ENCODE data around the gene STXBP1. TPM values are rescaled to one million over a fixed set of nuclear protein-coding genes. Genes with fewer than 3 reads are reported as not detected.

STXBP1 gene
- total RNA-seq, 1 donor from 2014 or later = 53.3 TPM

GRCh38 chr9:127722055-127722745 lies 110.1 kb downstream of the STXBP1 start:
- Mint-ChIP-seq H3K27ac (ENCODE audit: unreplicated experiment) (no peak overlapping the region), H3K9me3 (no peaks in the 10 kb centered on the region), H3K4me1 (peaks cover 8% of the 10 kb centered on the region), H3K27me3 (ENCODE audit: low read depth) (no peaks in the 10 kb centered on the region), H3K4me3 (no peak overlapping the region), H3K36me3 (ENCODE audit: low read depth) (no peaks in the 10 kb centered on the region)
- DNase-seq (ENCODE audit: low read depth, low spot score) = no peak
- TF ChIP-seq, protein P1, sequence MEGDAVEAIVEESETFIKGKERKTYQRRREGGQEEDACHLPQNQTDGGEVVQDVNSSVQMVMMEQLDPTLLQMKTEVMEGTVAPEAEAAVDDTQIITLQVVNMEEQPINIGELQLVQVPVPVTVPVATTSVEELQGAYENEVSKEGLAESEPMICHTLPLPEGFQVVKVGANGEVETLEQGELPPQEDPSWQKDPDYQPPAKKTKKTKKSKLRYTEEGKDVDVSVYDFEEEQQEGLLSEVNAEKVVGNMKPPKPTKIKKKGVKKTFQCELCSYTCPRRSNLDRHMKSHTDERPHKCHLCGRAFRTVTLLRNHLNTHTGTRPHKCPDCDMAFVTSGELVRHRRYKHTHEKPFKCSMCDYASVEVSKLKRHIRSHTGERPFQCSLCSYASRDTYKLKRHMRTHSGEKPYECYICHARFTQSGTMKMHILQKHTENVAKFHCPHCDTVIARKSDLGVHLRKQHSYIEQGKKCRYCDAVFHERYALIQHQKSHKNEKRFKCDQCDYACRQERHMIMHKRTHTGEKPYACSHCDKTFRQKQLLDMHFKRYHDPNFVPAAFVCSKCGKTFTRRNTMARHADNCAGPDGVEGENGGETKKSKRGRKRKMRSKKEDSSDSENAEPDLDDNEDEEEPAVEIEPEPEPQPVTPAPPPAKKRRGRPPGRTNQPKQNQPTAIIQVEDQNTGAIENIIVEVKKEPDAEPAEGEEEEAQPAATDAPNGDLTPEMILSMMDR (conservative IDR thresholded peaks at IDR 0.05) = no peak

DNA sequence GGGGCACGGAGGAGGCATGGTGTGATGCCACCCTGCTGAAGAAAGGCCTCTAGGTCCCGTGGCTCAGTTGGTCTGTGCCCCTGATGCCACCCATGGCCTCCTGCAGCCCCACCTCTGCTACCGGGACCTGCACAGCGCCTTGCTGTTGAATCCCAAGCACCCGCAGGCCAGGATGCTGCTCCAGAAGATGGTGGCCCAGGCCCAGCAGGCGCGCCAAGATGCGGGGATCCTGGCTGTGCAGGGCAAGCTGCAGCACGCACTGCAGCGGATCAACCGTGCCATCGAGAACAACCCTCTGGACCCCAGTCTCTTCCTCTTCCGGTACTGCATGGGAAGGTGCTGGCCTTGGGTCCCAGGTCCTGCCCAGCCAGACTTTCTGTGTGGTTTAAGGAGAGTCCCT lies 110.9 kb downstream of the STXBP1 start:
- Mint-ChIP-seq H3K4me3 (no peak overlapping the region), H3K36me3 (ENCODE audit: low read depth) (no peaks in the 10 kb centered on the region), H3K27me3 (ENCODE audit: low read depth) (no peaks in the 10 kb centered on the region), H3K27ac (ENCODE audit: unreplicated experiment) (no peak overlapping the region), H3K9me3 (no peaks in the 10 kb centered on the region), H3K4me1 (peaks cover 8% of the 10 kb centered on the region)
- TF ChIP-seq, protein P1 (conservative IDR thresholded peaks at IDR 0.05) = no peak
- no peak for DNase-seq (ENCODE audit: low read depth, low spot score)

DNA sequence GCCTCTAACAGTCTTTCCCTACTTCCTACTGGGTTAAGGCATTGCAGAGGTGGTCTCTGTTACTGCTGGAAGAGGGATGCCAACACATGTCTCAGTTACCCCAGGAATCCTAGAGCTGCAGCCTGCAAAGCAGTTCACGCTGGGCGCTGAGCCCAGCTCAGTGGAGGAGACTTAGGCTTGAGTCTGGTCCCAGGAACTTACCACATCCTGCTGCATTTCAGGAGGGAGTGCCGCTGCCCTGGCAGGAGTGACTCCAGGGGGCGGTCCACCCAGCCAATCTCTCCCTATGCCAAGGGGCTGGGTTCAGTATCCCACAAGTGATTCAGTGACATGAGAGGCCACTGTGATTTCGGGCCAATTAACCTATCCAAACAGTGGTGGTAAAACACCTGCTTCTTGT lies 111.4 kb downstream of the STXBP1 start:
- TF ChIP-seq, protein P1 (conservative IDR thresholded peaks at IDR 0.05) = no peak
- no peak overlapping the region for H3K27ac Mint-ChIP-seq (ENCODE audit: unreplicated experiment)

GRCh38 chr9:127724012-127724411 lies 111.9 kb downstream of the STXBP1 start:
- H3K4me3 Mint-ChIP-seq = no peak overlapping the region
- TF ChIP-seq, protein P1 (conservative IDR thresholded peaks at IDR 0.05) = no peak
- H3K9me3 Mint-ChIP-seq = no peaks in the 10 kb centered on the region
- no peaks in the 10 kb centered on the region for H3K36me3 Mint-ChIP-seq (ENCODE audit: low read depth)
- H3K4me1 Mint-ChIP-seq = peaks cover 8% of the 10 kb centered on the region
- no peak for DNase-seq (ENCODE audit: low read depth, low spot score)
- peak overlapping the region; percentile 19 for H3K27ac Mint-ChIP-seq (ENCODE audit: unreplicated experiment)
- no peaks in the 10 kb centered on the region for H3K27me3 Mint-ChIP-seq (ENCODE audit: low read depth)

More for the DNA sequence above, 111.4 kb downstream of the STXBP1 start:
- peaks cover 8% of the 10 kb centered on the region for H3K4me1 Mint-ChIP-seq
- H3K27me3 Mint-ChIP-seq (ENCODE audit: low read depth) = no peaks in the 10 kb centered on the region
- H3K9me3 Mint-ChIP-seq = no peaks in the 10 kb centered on the region
- no peaks in the 10 kb centered on the region for H3K36me3 Mint-ChIP-seq (ENCODE audit: low read depth)
- H3K4me3 Mint-ChIP-seq = no peak overlapping the region
- no peak for DNase-seq (ENCODE audit: low read depth, low spot score)

GRCh38 chr9:127726871-127727270 lies 114.8 kb downstream of the STXBP1 start:
- H3K36me3 Mint-ChIP-seq (ENCODE audit: low read depth) = no peaks in the 10 kb centered on the region
- DNase-seq (ENCODE audit: low read depth, low spot score) = no peak
- no peaks in the 10 kb centered on the region for H3K9me3 Mint-ChIP-seq
- TF ChIP-seq, protein P1 (conservative IDR thresholded peaks at IDR 0.05) = no peak
- no peak overlapping the region for H3K27ac Mint-ChIP-seq (ENCODE audit: unreplicated experiment)
- no peak overlapping the region for H3K4me3 Mint-ChIP-seq
- H3K4me1 Mint-ChIP-seq = no peaks in the 10 kb centered on the region
- H3K27me3 Mint-ChIP-seq (ENCODE audit: low read depth) = no peaks in the 10 kb centered on the region

Data from neural crest cell (in vitro differentiated cells).